HFFc6 (cell line): ENCODE measurements around the gene BFSP1. TPM values are rescaled to one million over a fixed set of nuclear protein-coding genes. Genes with fewer than 3 reads are reported as not detected.

ENCODE experiments used
- DNase-seq: peaks from one replicate; pipeline ENCODE4 v3.0.0-alpha.2; 2018
- H3K27ac Mint-ChIP-seq: 2 replicates; pipeline ENCODE4 v1.8.0; 2020; ENCODE audit warnings: mild to moderate bottlenecking, mixed read lengths
- H3K27me3 Mint-ChIP-seq: 2 replicates; pipeline ENCODE4 v1.8.0; 2021; ENCODE audit warnings: mild to moderate bottlenecking, moderate library complexity, mixed read lengths; ENCODE audit not compliant: insufficient read depth
- H3K36me3 Mint-ChIP-seq: 2 replicates; pipeline ENCODE4 v1.8.0; 2021; ENCODE audit warnings: low read depth, mixed read lengths
- H3K4me1 Mint-ChIP-seq: 2 replicates; pipeline ENCODE4 v1.8.0; 2020; ENCODE audit warnings: low read depth, mixed read lengths
- H3K4me3 Mint-ChIP-seq: 2 replicates; pipeline ENCODE4 v1.8.0; 2020; ENCODE audit warnings: mild to moderate bottlenecking, moderate library complexity, mixed read lengths
- H3K9me3 Mint-ChIP-seq: 2 replicates; pipeline ENCODE4 v1.8.0; 2020; ENCODE audit warnings: mild to moderate bottlenecking, mixed read lengths
- CTCF ChIP-seq: fragments of 200-600 bp; sonication (generic); IDR thresholded peaks from 2 replicates; pipeline ENCODE4 v1.5.0; 2021; ENCODE audit warnings: antibody characterized with exemption, mild to moderate bottlenecking
- total RNA-seq, 6 experiments: library from RNA; stranded (reverse); fragmentation: NEBNext Ultra II Directional; extraction: Animal tissue kit (Norgen Biotek cat#: 25700); gene quantifications; 2 replicates in 1 of 6; 3 replicates in 5 of 6; pipeline ENCODE4 v1.2.3, GENCODE V29; 2021

Gene BFSP1
- total RNA-seq, 6 experiments from 2014 or later = 1.2 to 2.5 (median 1.8) TPM

GRCh38 chr20:17445543-17445942 is 85.6 kb downstream of the BFSP1 start:
- no peak for TF ChIP-seq CTCF
- Mint-ChIP-seq H3K36me3 (no peaks in the 10 kb centered on the region), H3K9me3 (no peaks in the 10 kb centered on the region), H3K27me3 (peaks cover 16% of the 10 kb centered on the region), H3K27ac (no peak overlapping the region), H3K4me3 (no peak overlapping the region), H3K4me1 (no peaks in the 10 kb centered on the region)
- DNase-seq = no peak

GRCh38 chr20:17444091-17444490 is 87.1 kb downstream of the BFSP1 start:
- Mint-ChIP-seq H3K4me1 (no peaks in the 10 kb centered on the region), H3K9me3 (no peaks in the 10 kb centered on the region), H3K36me3 (no peaks in the 10 kb centered on the region), H3K27ac (no peak overlapping the region), H3K4me3 (no peak overlapping the region), H3K27me3 (peaks cover 18% of the 10 kb centered on the region)
- TF ChIP-seq CTCF = no peak
- DNase-seq = no peak

Other genes starting within 250 kb of the BFSP1 start
- gene DSTN, start 38.7 kb upstream of the BFSP1 start, total RNA-seq = 100 to 1,000 TPM; 497 to 624 (median 521) TPM
- 100 to 1,000 TPM; 273 to 331 (median 317) TPM for gene RRBP1, start 150.9 kb upstream of the BFSP1 start, total RNA-seq
- gene BANF2, start 168.6 kb upstream of the BFSP1 start, total RNA-seq = not detected